HCT116 (cell line): ENCODE data around the gene CAP2. TPM values are rescaled to one million over a fixed set of nuclear protein-coding genes. Genes with fewer than 3 reads are reported as not detected.

Experiments used
- ATAC-seq: fragments of 200-7000 bp; cut with Tn5 transposase; 2 replicates; pipeline ENCODE4 v1.9.1; 2020; ENCODE audit warnings: mild to moderate bottlenecking, moderate library complexity
- BruUV-seq: library from RNA; stranded (reverse); fragments of 400-500 nt; replicated peaks from 2 replicates; lab custom pipeline; 2021; lab: Mats Ljungman, UMichigan
- CTCF ChIA-PET: fragments of 300-600 bp; sonication (Branson Sonifier 250); formaldehyde crosslinking; loops from one replicate; lab custom pipeline; 2021; ENCODE audit warnings: antibody characterized with exemption; lab: Charles Lee
- POLR2A ChIA-PET: fragments of 300-600, 350-600 bp; sonication (Branson Sonifier 250); formaldehyde crosslinking; loops from one replicate; lab custom pipeline; 2021; ENCODE audit warnings: antibody characterized with exemption; lab: Charles Lee
- RAD21 ChIA-PET, 2 experiments: fragments of 300-600 bp; sonication (Branson Sonifier 250); formaldehyde crosslinking; loops; one replicate each; lab custom pipeline; 2023; ENCODE audit warnings: low total read pairs in 2 of 2; ENCODE audit not compliant: uncharacterized antibody in 2 of 2, unreplicated experiment in 2 of 2, low non-redundant PET in 1 of 2; lab: Charles Lee
- DNase-seq: peaks from one replicate; pipeline ENCODE4 v3.0.0-alpha.2; 2010; ENCODE audit warnings: low read depth, low spot score
- H2AFZ ChIP-seq: fragments of 200-600 bp; shearing (Covaris generic), sonication (generic); 2 replicates; pipeline ENCODE4 v1.6.1; 2017; ENCODE audit warnings: low read depth, mixed run types, mixed read lengths, antibody characterized with exemption, low read length; ENCODE audit not compliant: poor library complexity, severe bottlenecking
- H3K27ac ChIP-seq: 2 replicates; pipeline ENCODE4 v1.5.1; 2012; ENCODE audit warnings: low read depth, low read length
- H3K27me3 ChIP-seq: fragments of 200-600 bp; sonication (generic); 2 replicates; pipeline ENCODE4 v1.6.1; 2016; ENCODE audit warnings: mixed run types, low read length, mixed read lengths; ENCODE audit not compliant: insufficient read depth
- H3K36me3 ChIP-seq, 2 experiments: fragments of 200-500 bp in 1 of 2; fragments of 200-600 bp in 1 of 2; sonication (Bioruptor generic) in 1 of 2; sonication (generic) in 1 of 2; 2 replicates each; pipeline versions ENCODE4 v1.5.1 to v1.6.1; 2014 to 2016; ENCODE audit warnings: low read length in 2 of 2, inconsistent platforms in 1 of 2, mixed read lengths in 1 of 2, mixed run types in 1 of 2; ENCODE audit not compliant: insufficient read depth in 2 of 2, control insufficient read depth in 1 of 2
- H3K4me1 ChIP-seq, 2 experiments: fragments of 200-600 bp in 1 of 2; sonication (generic) in 1 of 2; 2 replicates each; pipeline versions ENCODE4 v1.5.1 to v1.6.1; 2012 to 2017; ENCODE audit warnings: low read length in 2 of 2, inconsistent platforms in 1 of 2, mild to moderate bottlenecking in 1 of 2, mixed read lengths in 1 of 2, mixed run types in 1 of 2, moderate library complexity in 1 of 2; ENCODE audit not compliant: insufficient read depth in 2 of 2, control insufficient read depth in 1 of 2
- H3K4me2 ChIP-seq: fragments of 200-600 bp; sonication (generic); 2 replicates; pipeline ENCODE4 v1.6.1; 2017; ENCODE audit warnings: mixed run types, low read length, mixed read lengths
- H3K4me3 ChIP-seq, 2 experiments: fragments of 200-600 bp in 1 of 2; sonication (generic) in 1 of 2; replicated peaks in 1 of 2; 2 replicates each; pipeline ENCODE4 v1.5.1; 2011 to 2016; ENCODE audit warnings: low read length in 2 of 2, control low read depth in 1 of 2, low read depth in 1 of 2, mild to moderate bottlenecking in 1 of 2, mixed read lengths in 1 of 2, mixed run types in 1 of 2
- H3K79me2 ChIP-seq: fragments of 200-600 bp; sonication (generic); 2 replicates; pipeline ENCODE4 v1.6.1; 2017; ENCODE audit warnings: mild to moderate bottlenecking, mixed run types, low read length, moderate library complexity, mixed read lengths; ENCODE audit not compliant: insufficient read depth
- H3K9ac ChIP-seq: fragments of 200-600 bp; sonication (generic); 2 replicates; pipeline ENCODE4 v1.6.1; 2016; ENCODE audit warnings: low read length, mixed read lengths
- H3K9me2 ChIP-seq: fragments of 200-600 bp; sonication (generic), shearing (Covaris generic); 2 replicates; pipeline ENCODE4 v1.6.1; 2017; ENCODE audit warnings: mixed run types, mild to moderate bottlenecking, moderate library complexity; ENCODE audit not compliant: insufficient read depth
- H3K9me3 ChIP-seq, 2 experiments: fragments of 200-500 bp in 1 of 2; fragments of 200-600 bp in 1 of 2; sonication (Bioruptor generic) in 1 of 2; sonication (generic) in 1 of 2; 2 replicates each; pipeline ENCODE4 v1.6.1; 2014 to 2017; ENCODE audit warnings: low read length in 2 of 2, mixed read lengths in 2 of 2, inconsistent platforms in 1 of 2, low read depth in 1 of 2, mild to moderate bottlenecking in 1 of 2, mixed run types in 1 of 2, moderate library complexity in 1 of 2; ENCODE audit not compliant: control insufficient read depth in 1 of 2, insufficient read depth in 1 of 2
- H4K20me1 ChIP-seq: fragments of 200-600 bp; sonication (generic), shearing (Covaris generic); 2 replicates; pipeline ENCODE4 v1.6.1; 2017; ENCODE audit warnings: mixed run types, mild to moderate bottlenecking, moderate library complexity; ENCODE audit not compliant: insufficient read depth
- CBX3 ChIP-seq: IDR thresholded peaks from 2 replicates; pipeline ENCODE4 v1.6.1; 2012; ENCODE audit warnings: low read depth
- EGR1 ChIP-seq: IDR thresholded peaks from 2 replicates; pipeline ENCODE4 v1.6.1; 2012; ENCODE audit warnings: low read depth
- EZH2phosphoT487 ChIP-seq: fragments of 200-600 bp; IDR thresholded peaks from 2 replicates; pipeline ENCODE4 v1.6.1; 2018; ENCODE audit warnings: antibody characterized with exemption, borderline replicate concordance
- JUND ChIP-seq: IDR thresholded peaks from 2 replicates; pipeline ENCODE4 v1.6.1; 2012
- POLR2A ChIP-seq: IDR thresholded peaks from 2 replicates; pipeline ENCODE4 v1.7.0; 2011; ENCODE audit warnings: borderline replicate concordance; ENCODE audit not compliant: insufficient read depth, insufficient read length; ENCODE audit errors: extremely low read depth
- POLR2AphosphoS5 ChIP-seq: IDR thresholded peaks from 2 replicates; pipeline ENCODE4 v1.6.1; 2011; ENCODE audit warnings: mild to moderate bottlenecking, low read depth, low read length, moderate library complexity
- RAD21 ChIP-seq: IDR thresholded peaks from 2 replicates; pipeline ENCODE4 v1.6.1; 2012; ENCODE audit warnings: low read depth, mild to moderate bottlenecking
- SP1 ChIP-seq: IDR thresholded peaks from 2 replicates; pipeline ENCODE4 v1.6.1; 2012; ENCODE audit warnings: low read depth
- ZNF274 ChIP-seq: fragments of 200-500 bp; sonication (Bioruptor generic); IDR thresholded peaks from 2 replicates; pipeline ENCODE4 v1.6.1; 2014; ENCODE audit warnings: mild to moderate bottlenecking, low read depth, low read length, inconsistent platforms
- intact Hi-C: fragments of 100-400 bp; cut with micrococcal nuclease; formaldehyde crosslinking; loops from 2 replicates; pipeline ENCODE4 v1.10.0; 2022
- total RNA-seq: library from RNA; stranded (reverse); gene quantifications from one replicate; pipeline ENCODE4 v1.2.1, GENCODE V29; 2021; ENCODE audit not compliant: unreplicated experiment
- TF ChIP-seq, protein P1 (sequence below), 3 experiments: fragments of 200-600 bp in 1 of 3; sonication (generic) in 1 of 3; IDR thresholded peaks in 2 of 3; conservative IDR thresholded peaks in 1 of 3; 2 replicates each; pipeline ENCODE4 v1.5.1; 2012 to 2017; ENCODE audit warnings: low read depth in 2 of 3, low read length in 2 of 3, antibody characterized with exemption in 1 of 3, borderline replicate concordance in 1 of 3, control low read depth in 1 of 3, mild to moderate bottlenecking in 1 of 3, mixed read lengths in 1 of 3, mixed run types in 1 of 3, moderate library complexity in 1 of 3; ENCODE audit not compliant: insufficient read depth in 1 of 3
- TF ChIP-seq, protein P2 (sequence below): IDR thresholded peaks from 2 replicates; pipeline ENCODE4 v1.6.1; 2012; ENCODE audit warnings: low read depth
- TF ChIP-seq, protein P3 (sequence below): IDR thresholded peaks from 2 replicates; pipeline ENCODE4 v1.6.1; 2012
- TF ChIP-seq, protein P4 (sequence below): IDR thresholded peaks from 2 replicates; pipeline ENCODE4 v1.6.1; 2012

Gene CAP2
- total RNA-seq, 1 experiment from 2014 or later = 3.8 TPM

DNA sequence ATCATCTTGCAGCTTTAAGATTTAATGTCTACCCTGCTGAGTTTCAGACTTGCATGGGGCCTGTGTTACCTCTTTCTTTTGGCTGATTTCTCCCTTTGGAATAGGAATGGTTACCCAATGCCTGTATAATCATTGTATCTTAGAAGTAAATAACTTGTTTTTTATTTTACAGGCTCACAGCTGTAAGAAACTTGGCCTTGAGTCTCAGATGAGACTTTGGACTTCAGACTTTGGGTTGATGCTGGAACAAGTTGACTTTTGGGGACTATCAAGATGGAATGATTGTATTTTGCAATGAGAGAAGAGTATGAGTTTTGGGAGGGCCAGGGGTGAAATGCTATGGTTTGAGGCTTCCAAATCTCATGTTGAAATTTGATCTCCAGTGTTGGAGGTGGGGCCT is 34.9 kb upstream of the CAP2 start:
- ChIA-PET CTCF (no interaction called here), POLR2A (no interaction called here)
- Histone ChIP-seq H3K27ac (no peak overlapping the region), H3K36me3 (no peaks in the 10 kb centered on the region), H2AFZ (no peak overlapping the region), H3K4me3 (no peak overlapping the region), H3K9ac (no peak overlapping the region), H3K4me1 (peaks cover 20 to 34% of the 10 kb centered on the region in 2 experiments; a peak in 3 of 4 replicates), H3K27me3 (no peaks in the 10 kb centered on the region), H3K4me2 (no peak overlapping the region), H3K9me3 (no peaks in the 10 kb centered on the region), H3K9me2 (no peaks in the 10 kb centered on the region), H3K79me2 (no peaks in the 10 kb centered on the region), H4K20me1 (no peaks in the 10 kb centered on the region)
- BruUV-seq = no TSS peak
- intact Hi-C loops = no loop called here
- no peak for DNase-seq
- TF ChIP-seq POLR2AphosphoS5 (no peak), JUND (no peak), SP1 (no peak), RAD21 (no peak), EZH2phosphoT487 (no peak), ZNF274 (no peak), EGR1 (no peak), POLR2A (no peak), CBX3 (no peak)
- TF ChIP-seq, protein P1, sequence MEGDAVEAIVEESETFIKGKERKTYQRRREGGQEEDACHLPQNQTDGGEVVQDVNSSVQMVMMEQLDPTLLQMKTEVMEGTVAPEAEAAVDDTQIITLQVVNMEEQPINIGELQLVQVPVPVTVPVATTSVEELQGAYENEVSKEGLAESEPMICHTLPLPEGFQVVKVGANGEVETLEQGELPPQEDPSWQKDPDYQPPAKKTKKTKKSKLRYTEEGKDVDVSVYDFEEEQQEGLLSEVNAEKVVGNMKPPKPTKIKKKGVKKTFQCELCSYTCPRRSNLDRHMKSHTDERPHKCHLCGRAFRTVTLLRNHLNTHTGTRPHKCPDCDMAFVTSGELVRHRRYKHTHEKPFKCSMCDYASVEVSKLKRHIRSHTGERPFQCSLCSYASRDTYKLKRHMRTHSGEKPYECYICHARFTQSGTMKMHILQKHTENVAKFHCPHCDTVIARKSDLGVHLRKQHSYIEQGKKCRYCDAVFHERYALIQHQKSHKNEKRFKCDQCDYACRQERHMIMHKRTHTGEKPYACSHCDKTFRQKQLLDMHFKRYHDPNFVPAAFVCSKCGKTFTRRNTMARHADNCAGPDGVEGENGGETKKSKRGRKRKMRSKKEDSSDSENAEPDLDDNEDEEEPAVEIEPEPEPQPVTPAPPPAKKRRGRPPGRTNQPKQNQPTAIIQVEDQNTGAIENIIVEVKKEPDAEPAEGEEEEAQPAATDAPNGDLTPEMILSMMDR (IDR thresholded peaks at IDR 0.05 in 2 of 3, conservative IDR thresholded peaks at IDR 0.05 in 1 of 3; ENCODE audit: borderline replicate concordance in 1 of 3, insufficient read depth in 1 of 3, low read depth in 2 of 3, low read length in 2 of 3) = no peak
- TF ChIP-seq, protein P2, sequence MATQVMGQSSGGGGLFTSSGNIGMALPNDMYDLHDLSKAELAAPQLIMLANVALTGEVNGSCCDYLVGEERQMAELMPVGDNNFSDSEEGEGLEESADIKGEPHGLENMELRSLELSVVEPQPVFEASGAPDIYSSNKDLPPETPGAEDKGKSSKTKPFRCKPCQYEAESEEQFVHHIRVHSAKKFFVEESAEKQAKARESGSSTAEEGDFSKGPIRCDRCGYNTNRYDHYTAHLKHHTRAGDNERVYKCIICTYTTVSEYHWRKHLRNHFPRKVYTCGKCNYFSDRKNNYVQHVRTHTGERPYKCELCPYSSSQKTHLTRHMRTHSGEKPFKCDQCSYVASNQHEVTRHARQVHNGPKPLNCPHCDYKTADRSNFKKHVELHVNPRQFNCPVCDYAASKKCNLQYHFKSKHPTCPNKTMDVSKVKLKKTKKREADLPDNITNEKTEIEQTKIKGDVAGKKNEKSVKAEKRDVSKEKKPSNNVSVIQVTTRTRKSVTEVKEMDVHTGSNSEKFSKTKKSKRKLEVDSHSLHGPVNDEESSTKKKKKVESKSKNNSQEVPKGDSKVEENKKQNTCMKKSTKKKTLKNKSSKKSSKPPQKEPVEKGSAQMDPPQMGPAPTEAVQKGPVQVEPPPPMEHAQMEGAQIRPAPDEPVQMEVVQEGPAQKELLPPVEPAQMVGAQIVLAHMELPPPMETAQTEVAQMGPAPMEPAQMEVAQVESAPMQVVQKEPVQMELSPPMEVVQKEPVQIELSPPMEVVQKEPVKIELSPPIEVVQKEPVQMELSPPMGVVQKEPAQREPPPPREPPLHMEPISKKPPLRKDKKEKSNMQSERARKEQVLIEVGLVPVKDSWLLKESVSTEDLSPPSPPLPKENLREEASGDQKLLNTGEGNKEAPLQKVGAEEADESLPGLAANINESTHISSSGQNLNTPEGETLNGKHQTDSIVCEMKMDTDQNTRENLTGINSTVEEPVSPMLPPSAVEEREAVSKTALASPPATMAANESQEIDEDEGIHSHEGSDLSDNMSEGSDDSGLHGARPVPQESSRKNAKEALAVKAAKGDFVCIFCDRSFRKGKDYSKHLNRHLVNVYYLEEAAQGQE = no peak
- TF ChIP-seq, protein P3, sequence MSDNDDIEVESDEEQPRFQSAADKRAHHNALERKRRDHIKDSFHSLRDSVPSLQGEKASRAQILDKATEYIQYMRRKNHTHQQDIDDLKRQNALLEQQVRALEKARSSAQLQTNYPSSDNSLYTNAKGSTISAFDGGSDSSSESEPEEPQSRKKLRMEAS = no peak
- TF ChIP-seq, protein P4, sequence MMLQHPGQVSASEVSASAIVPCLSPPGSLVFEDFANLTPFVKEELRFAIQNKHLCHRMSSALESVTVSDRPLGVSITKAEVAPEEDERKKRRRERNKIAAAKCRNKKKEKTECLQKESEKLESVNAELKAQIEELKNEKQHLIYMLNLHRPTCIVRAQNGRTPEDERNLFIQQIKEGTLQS = no peak
- TF ChIP-seq, all 23 proteins: peak for 0
- RAD21 ChIA-PET = no interaction called here
- no peak for ATAC-seq
